GM21723 (cell line): ENCODE results near the gene EXOC8.

Experiments
- ATAC-seq: cut with Tn5 transposase; IDR thresholded peaks from one replicate; pipeline ENCODE4 v1.9.1; 2021; ENCODE audit warnings: mild to moderate bottlenecking, moderate library complexity; ENCODE audit not compliant: unreplicated experiment

Gene EXOC8

GRCh38 chr1:231337472-231338269 lies at the start of gene EXOC8:
Gene EXOC8, minus strand, starts transcription at chr1:231337852. Its CDS starts 107 bp downstream, at chr1:231337745.
- peak; percentile 74 for ATAC-seq

GRCh38 chr1:231386466-231386865 lies 48.8 kb upstream of the EXOC8 start:
- no peak for ATAC-seq

- ATAC-seq, result no peak
Measured at GRCh38 chr1:231385416-231385748, 47.7 kb upstream of the EXOC8 start.

GRCh38 chr1:231384696-231385415 lies 47.2 kb upstream of the EXOC8 start:
- ATAC-seq, result no peak

DNA sequence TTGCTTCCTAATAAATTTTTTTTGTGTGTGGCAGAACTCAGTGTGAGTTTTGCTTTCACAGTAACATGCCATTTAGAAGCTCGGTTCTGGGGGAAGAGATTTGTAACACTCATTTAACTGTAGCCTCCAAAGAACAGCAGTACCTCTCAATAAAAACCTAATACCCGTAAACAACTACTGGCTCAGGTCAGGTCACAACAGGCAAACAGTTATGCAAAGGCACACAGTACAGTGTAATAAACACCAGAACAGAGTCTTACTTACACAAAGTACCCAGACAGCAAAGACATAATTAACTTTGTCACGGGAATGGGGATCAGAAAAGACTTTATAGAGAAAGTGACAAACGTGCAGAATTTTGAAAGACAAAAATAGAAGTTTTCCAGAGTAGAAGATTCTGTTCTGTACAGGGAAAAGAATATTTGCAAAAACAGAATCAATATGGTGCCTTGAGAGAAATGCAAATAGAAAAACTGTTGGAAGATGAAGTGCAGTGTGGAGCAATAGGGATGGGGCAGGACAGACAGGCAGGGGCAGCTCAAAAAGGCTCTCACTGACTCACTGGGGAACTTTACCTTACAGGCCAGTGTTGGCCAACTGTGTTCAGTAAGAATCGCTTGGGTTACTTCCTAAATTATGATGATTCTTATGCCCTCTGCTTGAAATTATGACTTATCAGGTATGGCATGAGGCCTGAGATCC lies 45.7 kb upstream of the EXOC8 start:
- ATAC-seq, result no peak

DNA sequence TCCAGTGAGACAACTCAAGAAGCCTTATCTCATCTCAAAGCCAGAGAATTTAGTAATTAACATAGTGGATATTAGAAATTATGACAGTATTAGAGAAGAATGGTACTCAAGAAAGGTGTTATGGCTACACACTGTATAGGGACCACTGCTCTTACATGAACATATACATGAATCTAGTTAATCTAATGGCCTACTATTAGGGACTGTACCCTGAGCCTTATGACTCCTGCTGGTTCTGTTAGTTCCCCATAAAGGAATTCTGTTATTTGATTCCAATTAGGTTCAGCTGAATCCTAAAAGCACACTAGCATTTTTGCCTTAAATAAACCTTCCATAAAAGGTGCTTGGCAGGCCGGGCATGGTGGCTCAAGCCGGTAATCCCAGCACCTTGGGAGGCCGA lies 44.8 kb upstream of the EXOC8 start:
- ATAC-seq, result no peak

- ATAC-seq, result no peak
Measured at GRCh38 chr1:231381729-231382128, 44.1 kb upstream of the EXOC8 start.

GRCh38 chr1:231376875-231377549 lies 39.4 kb upstream of the EXOC8 start:
- ATAC-seq, result peak; percentile 58

- ATAC-seq, result no peak
Measured at GRCh38 chr1:231376101-231376500, 38.4 kb upstream of the EXOC8 start.

DNA sequence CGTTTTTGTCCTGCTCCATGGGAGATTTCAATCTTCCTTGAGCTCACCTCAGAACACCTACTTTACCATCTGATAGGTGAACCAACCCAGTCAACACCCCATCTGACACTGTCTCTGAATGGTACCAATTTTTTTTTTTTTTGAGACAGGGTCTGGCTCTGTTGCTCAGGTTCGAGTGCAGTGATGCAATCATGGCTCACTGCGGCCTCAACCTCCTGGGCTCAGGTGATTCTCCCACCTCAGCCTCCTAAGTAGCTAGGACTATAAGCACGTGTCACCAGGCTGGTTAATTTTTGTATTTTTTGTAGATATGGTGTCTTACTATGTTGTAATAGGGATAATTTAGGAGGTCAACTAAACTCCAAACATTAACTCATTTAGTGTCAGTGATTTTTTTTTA lies 36.7 kb upstream of the EXOC8 start:
- ATAC-seq, result no peak

GRCh38 chr1:231372501-231372900 lies 34.8 kb upstream of the EXOC8 start:
- no peak for ATAC-seq

DNA sequence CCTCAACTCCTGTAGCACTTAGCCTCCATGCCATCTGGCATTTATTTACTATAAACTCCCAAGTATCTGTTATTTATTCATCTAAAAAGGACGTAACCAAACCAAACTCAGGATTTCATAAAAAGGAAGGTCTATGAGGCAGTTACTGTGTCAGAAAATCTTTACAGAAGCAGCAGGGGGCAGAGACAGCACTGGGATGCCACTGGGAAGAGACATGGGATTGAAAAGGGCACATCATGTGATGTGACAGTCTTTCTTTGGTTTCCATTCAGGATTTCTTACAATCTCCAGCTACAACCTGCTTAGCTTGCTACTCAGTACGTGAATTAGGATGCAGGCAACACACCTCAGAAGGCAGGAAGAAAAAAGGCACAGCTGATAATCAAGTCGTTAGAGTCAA lies 31.6 kb upstream of the EXOC8 start:
- ATAC-seq, result no peak

DNA sequence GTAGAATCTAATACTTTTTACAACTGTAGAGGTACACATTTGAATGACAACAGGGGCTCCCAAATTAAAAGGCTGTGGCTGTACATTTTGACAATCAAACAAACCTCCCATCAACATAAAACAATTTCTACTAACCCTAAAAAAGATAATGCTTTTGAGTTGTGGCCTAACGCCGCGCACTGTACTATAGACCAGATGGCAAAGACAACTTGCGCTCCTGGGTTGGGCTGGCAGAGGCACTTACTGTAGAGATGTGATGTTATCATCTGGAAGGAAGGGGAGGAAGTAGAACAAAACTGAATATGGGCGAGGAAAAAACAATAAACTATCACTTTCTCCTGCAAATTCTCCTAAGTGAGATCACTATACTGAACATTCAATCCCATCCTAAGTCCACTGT lies 26.5 kb upstream of the EXOC8 start:
- ATAC-seq, result no peak

GRCh38 chr1:231363624-231364023 lies 26.0 kb upstream of the EXOC8 start:
- no peak for ATAC-seq

- no peak for ATAC-seq
Measured at GRCh38 chr1:231362325-231362724, 24.7 kb upstream of the EXOC8 start.

DNA sequence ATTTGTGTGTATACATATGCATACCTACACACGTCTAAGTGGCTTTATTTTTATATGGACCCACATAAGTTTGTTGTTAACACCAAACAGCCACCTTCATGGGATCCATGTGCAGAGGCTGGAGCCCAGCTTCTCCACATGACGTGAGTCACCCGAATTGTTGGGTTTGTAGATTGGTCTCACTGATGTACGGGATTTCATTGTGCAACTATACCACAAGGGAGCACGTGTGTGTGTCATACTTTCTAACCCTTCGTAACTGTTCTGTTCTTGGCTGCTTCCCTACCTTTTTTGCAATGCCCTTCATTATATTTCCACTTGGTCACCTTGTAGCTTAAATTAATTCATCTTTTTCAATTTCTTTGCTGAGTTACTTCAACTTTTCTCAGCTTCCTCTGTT lies 21.5 kb upstream of the EXOC8 start:
- no peak for ATAC-seq

DNA sequence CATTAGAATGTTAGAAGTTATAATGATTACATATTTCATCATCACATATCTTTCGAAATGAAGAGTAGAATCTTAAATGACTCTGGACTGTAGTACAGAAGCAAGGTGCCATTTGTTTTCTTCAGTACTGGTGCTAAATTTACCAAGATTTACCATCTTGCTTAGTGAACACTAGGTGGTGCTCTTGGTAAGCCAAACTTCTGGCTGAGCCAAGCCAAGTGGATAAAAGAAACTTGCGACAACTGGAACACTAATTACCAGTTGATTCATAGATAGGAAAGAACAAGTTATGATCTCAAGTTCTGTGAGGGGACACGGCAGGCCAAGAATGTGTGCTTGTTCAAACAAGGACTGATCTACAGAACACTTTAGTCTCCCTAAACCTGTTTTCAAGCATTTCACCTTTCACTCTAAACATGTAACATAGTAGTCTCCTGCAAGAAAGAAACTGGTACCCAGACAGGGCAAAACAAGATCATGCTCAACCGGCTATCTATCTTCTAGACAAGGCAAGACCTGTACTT lies 20.2 kb upstream of the EXOC8 start:
- peak; percentile 81 for ATAC-seq

DNA sequence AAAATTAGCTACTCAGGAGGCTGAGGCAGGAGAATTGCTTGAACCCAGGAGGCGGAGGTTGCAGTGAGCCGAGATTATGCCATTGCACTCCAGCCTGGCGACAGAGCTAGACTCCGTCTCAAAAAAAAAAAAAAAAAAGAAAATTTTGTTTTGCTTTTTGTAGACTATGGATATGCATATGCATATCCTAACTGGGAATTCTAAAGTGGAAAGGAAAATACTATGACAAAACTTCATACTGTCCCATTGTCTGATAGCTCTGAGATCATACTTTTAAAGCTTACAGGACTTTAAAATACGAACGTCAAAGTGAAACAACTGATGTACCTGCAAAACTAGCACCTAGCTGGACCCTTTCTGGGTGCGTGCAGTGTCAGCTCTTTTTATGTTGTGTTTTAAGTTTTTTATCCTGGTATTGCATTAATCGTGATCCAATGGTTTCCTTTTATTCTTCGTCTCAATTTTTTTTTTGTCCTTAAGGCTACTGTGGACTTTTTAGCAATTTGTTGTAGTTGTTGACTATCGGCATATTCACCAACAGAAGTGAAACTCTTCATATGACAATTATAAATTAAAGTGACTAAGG lies 19.6 kb upstream of the EXOC8 start:
- no peak for ATAC-seq

DNA sequence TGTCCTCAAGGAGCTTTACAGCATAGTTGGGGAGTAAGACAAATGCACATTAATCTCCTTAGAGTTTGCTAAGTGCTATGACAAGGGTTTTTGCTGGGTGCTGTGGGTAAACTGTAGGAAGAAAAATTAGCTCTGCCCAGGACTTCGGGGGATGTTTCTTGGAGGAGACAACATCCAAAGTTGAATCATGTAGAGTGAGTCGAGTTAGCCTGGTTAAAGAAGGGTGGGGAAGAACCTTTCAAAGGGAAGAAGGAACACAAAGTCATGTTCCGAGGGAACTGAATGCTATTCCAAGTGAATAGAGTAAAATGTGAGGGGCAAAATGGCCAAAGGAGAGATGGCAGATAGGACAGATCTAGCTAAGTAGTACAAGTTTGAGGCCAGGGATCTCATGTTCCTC lies 17.5 kb upstream of the EXOC8 start:
- ATAC-seq, result no peak

GRCh38 chr1:231354330-231355020 lies 16.8 kb upstream of the EXOC8 start:
- ATAC-seq, result no peak
